ENCODE results near the gene KLK13.

- no peak for TF ChIP-seq POLR2A (IDR thresholded peaks at IDR 0.05; ENCODE audit: low read depth, low read length)
- no peak for TF ChIP-seq TAF1 (IDR thresholded peaks at IDR 0.05; ENCODE audit: borderline replicate concordance, low read depth, low read length)
Observed at GRCh38 chr19:51083181-51083580, 18.3 kb upstream of the KLK13 start.

Measured in GM12892 (cell line).